Smooth muscle cell (in vitro differentiated cells): ENCODE data around the gene BICRAL. TPM values are rescaled to one million over a fixed set of nuclear protein-coding genes. Genes with fewer than 3 reads are reported as not detected.
A peak's percentile ranks its signal among the peaks of the same experiment; 100 is the strongest.
"Not testable (repeated sequence)": the region's sequence is repeated elsewhere in the genome, so short reads cannot be mapped to it uniquely, and the experiment has no call there.

Experiments used
- DNase-seq: peaks from one replicate; lab custom pipeline; 2025; ENCODE audit not compliant: unreplicated experiment; lab: John Stamatoyannopoulos, UW
- H2AFZ ChIP-seq: fragments of 200-600 bp; sonication (generic); 2 replicates; pipeline ENCODE4 v1.6.0; 2016; ENCODE audit warnings: antibody characterized with exemption, low read depth, mild to moderate bottlenecking
- H3F3A ChIP-seq: fragments of 200-600 bp; sonication (generic); 2 replicates; pipeline ENCODE4 v1.6.0; 2017; ENCODE audit warnings: antibody characterized with exemption, low read depth
- H3K27ac ChIP-seq: fragments of 200-600 bp; sonication (generic); 2 replicates; pipeline ENCODE4 v1.5.1; 2016; ENCODE audit warnings: low read depth, mild to moderate bottlenecking
- H3K27me3 ChIP-seq: fragments of 200-600 bp; sonication (generic); 2 replicates; pipeline ENCODE4 v1.6.1; 2016; ENCODE audit warnings: low read depth, mild to moderate bottlenecking
- H3K36me3 ChIP-seq: fragments of 200-600 bp; sonication (generic); 2 replicates; pipeline ENCODE4 v1.5.1; 2016; ENCODE audit warnings: low read depth
- H3K4me1 ChIP-seq: fragments of 200-600 bp; sonication (generic); 2 replicates; pipeline ENCODE4 v1.5.1; 2016; ENCODE audit warnings: low read depth
- H3K4me2 ChIP-seq: fragments of 200-600 bp; sonication (generic); 2 replicates; pipeline ENCODE4 v1.6.0; 2016; ENCODE audit warnings: mild to moderate bottlenecking
- H3K4me3 ChIP-seq: fragments of 200-600 bp; sonication (generic); 2 replicates; pipeline ENCODE4 v1.5.1; 2016; ENCODE audit warnings: mild to moderate bottlenecking
- H3K79me2 ChIP-seq: fragments of 200-600 bp; sonication (generic); 2 replicates; pipeline ENCODE4 v1.6.0; 2016; ENCODE audit warnings: low read depth, mild to moderate bottlenecking
- H3K9ac ChIP-seq: fragments of 200-600 bp; sonication (generic); 2 replicates; pipeline ENCODE4 v1.6.0; 2016; ENCODE audit warnings: low read depth
- H3K9me3 ChIP-seq: fragments of 200-600 bp; sonication (generic); replicated peaks from 2 replicates; pipeline ENCODE4 v1.5.1; 2016; ENCODE audit warnings: low read depth
- H4K20me1 ChIP-seq: fragments of 200-600 bp; sonication (generic); 2 replicates; pipeline ENCODE4 v1.6.0; 2016; ENCODE audit warnings: low read depth
- WGBS: methylation state at CpG from one replicate; pipeline ENCODE4 v1.1.7; 2016; ENCODE audit warnings: low lambda C conversion rate; 5-methylcytosine and 5-hydroxymethylcytosine counted together
- polyA plus RNA-seq: library from polyadenylated mRNA; unstranded; fragments of >200 nt; fragmentation: Nextera tagmentation; extraction: Ambion mirVana; gene quantifications from 2 replicates; pipeline ENCODE4 v1.2.1, GENCODE V29; 2016
- total RNA-seq: library from RNA; depleted of rRNA; stranded (reverse); fragments of >200 nt; gene quantifications from 2 replicates; pipeline ENCODE4 v1.2.3, GENCODE V29; 2014
- TF ChIP-seq, protein P1 (sequence below): fragments of 200-600 bp; sonication (generic); IDR thresholded peaks from 2 replicates; pipeline ENCODE4 v1.5.1; 2017; ENCODE audit warnings: borderline replicate concordance, mild to moderate bottlenecking, antibody characterized with exemption; ENCODE audit not compliant: insufficient read depth, poor library complexity, severe bottlenecking

BICRAL gene, protein sequence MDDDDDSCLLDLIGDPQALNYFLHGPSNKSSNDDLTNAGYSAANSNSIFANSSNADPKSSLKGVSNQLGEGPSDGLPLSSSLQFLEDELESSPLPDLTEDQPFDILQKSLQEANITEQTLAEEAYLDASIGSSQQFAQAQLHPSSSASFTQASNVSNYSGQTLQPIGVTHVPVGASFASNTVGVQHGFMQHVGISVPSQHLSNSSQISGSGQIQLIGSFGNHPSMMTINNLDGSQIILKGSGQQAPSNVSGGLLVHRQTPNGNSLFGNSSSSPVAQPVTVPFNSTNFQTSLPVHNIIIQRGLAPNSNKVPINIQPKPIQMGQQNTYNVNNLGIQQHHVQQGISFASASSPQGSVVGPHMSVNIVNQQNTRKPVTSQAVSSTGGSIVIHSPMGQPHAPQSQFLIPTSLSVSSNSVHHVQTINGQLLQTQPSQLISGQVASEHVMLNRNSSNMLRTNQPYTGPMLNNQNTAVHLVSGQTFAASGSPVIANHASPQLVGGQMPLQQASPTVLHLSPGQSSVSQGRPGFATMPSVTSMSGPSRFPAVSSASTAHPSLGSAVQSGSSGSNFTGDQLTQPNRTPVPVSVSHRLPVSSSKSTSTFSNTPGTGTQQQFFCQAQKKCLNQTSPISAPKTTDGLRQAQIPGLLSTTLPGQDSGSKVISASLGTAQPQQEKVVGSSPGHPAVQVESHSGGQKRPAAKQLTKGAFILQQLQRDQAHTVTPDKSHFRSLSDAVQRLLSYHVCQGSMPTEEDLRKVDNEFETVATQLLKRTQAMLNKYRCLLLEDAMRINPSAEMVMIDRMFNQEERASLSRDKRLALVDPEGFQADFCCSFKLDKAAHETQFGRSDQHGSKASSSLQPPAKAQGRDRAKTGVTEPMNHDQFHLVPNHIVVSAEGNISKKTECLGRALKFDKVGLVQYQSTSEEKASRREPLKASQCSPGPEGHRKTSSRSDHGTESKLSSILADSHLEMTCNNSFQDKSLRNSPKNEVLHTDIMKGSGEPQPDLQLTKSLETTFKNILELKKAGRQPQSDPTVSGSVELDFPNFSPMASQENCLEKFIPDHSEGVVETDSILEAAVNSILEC
- 7.2 and 7.9 TPM in 2 replicates for total RNA-seq
- 1.4 and 2.7 TPM in 2 replicates for polyA plus RNA-seq

DNA sequence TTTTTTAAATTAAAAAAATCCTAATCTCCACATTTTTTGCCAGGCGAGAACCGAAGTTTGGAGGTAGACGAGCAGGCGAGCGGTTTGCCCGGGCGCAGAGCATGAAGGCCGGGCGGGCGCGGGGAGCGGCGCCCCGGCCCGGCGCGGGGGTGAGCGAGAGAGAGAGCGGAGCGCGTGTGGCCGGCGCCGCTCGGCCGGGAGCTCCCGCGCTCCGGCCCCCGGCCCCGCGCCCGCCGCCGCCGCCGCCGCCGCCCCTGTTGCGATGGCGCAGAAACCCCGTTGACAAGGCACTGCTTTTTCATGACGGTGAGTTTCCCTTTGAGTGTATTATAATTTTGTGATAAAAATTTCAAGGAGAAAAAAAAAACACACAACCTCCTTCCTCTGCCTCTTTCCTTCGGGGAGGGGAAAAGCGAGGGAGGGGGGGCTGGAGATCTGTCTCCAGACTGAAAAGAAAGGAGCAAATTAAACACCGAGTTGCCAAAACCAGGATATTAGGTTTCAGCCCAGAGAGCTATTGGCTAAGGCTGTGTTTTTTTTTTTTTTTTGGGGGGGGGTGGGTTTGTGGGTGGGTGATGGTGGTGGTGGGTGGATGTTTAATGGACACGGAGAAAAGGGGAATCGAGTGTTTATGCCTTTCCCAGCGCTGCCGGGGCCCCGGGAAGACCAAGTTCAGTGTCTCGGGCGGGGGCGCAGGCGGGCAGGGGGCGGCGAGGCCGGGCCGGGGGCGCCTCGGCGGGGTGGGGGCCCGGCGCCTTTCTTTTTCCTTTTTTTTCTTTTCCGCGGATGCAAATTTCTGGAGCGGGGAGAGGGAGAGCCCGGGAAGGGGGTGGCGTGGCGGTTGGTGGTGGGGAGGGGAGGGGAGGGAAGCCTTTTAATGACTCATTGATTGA is at the start of gene BICRAL:
TSS of gene BICRAL (plus strand) at position 257 of the 893 bp plus-strand sequence. CDS start 39,971 bp downstream, outside the sequence.
- H3K36me3 ChIP-seq, result no peaks in the 10 kb centered on the region
- TF ChIP-seq, protein P1, sequence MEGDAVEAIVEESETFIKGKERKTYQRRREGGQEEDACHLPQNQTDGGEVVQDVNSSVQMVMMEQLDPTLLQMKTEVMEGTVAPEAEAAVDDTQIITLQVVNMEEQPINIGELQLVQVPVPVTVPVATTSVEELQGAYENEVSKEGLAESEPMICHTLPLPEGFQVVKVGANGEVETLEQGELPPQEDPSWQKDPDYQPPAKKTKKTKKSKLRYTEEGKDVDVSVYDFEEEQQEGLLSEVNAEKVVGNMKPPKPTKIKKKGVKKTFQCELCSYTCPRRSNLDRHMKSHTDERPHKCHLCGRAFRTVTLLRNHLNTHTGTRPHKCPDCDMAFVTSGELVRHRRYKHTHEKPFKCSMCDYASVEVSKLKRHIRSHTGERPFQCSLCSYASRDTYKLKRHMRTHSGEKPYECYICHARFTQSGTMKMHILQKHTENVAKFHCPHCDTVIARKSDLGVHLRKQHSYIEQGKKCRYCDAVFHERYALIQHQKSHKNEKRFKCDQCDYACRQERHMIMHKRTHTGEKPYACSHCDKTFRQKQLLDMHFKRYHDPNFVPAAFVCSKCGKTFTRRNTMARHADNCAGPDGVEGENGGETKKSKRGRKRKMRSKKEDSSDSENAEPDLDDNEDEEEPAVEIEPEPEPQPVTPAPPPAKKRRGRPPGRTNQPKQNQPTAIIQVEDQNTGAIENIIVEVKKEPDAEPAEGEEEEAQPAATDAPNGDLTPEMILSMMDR, result no peak
- H3K4me1 ChIP-seq, result peaks cover 11% of the 10 kb centered on the region
- H3K9me3 ChIP-seq, result no peaks in the 10 kb centered on the region
- no peaks in the 10 kb centered on the region for H4K20me1 ChIP-seq
- H3K4me3 ChIP-seq, result peak within 1 kb of the TSS; percentile 74
- H3K9ac ChIP-seq, result peak within 1 kb of the TSS; percentile 98
- no peaks in the 10 kb centered on the region for H3K27me3 ChIP-seq
- H3K4me2 ChIP-seq, result peak within 1 kb of the TSS; percentile 92
- H3K27ac ChIP-seq, result peak within 1 kb of the TSS; percentile 99
- under 1% methylated on average over 22 of the region's 70 CpGs for WGBS
- H3F3A ChIP-seq, result peaks cover 4% of the 10 kb centered on the region
- peak within 1 kb of the TSS; percentile 82 for H2AFZ ChIP-seq
- H3K79me2 ChIP-seq, result peaks cover 38% of the 10 kb centered on the region
- peak; percentile 29 for DNase-seq

DNA sequence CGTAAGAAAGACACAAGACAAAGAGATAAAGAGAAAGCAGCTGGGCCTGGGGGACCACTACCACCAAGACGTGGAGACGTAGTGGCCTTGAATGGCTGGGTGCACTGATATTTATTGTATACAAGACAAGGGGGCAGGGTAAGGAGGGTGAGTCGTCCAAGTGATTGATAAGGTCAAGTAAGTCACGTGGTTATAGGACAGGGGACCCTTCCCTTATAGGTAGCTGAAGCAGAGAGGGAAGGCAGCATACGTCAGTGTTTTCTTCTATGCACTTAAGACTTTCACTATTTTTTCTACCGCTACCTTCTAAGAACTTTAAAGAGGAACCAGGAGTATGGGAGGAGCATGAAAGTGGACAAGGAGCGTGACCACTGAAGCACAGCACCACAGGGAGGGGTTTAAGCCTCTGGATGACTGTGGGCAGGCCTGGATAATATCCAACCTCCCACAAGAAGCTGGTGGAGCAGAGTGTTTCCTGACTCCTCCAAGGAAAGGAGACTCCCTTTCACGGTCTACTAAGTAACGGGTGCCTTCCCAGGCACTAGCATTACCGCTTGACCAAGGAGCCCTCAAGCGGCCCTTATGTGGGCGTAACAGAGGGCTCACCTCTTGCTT is 47.9 kb upstream of the BICRAL start:
- not testable (repeated sequence) for H3K4me1 ChIP-seq, H3K9me3 ChIP-seq, H3K79me2 ChIP-seq, H3K36me3 ChIP-seq, H3F3A ChIP-seq, H3K27me3 ChIP-seq, DNase-seq, H4K20me1 ChIP-seq, H3K27ac ChIP-seq, H3K4me3 ChIP-seq, H3K9ac ChIP-seq, H2AFZ ChIP-seq
- H3K4me2 ChIP-seq, result peak overlapping the region; percentile 63
- WGBS, result 63% methylated on average over 13 of the region's 13 CpGs

DNA sequence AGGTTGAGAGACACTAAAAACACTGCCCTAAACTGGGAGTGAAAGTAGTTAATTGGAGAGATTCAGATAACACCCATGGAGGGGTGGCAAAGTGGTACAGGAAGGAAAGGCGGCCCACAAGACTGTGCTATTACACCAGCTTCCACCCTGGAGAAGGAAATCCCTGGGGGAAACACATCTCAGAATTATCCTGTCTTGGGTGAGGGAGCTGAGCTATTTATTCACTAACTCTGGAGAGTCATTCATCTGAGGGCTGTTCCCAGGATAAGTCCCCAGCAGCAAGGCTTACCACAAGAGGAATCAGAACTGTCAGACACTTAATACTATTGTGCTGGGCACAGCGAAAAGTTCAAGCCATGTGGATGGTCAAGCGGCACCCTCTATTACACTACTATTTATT is 45.9 kb upstream of the BICRAL start:
- WGBS, result 66% methylated on average over 3 of the region's 3 CpGs
- Histone ChIP-seq H3K9ac (no peak overlapping the region), H3K4me1 (no peaks in the 10 kb centered on the region), H3F3A (no peaks in the 10 kb centered on the region), H3K4me2 (no peak overlapping the region), H3K27ac (no peak overlapping the region), H2AFZ (no peak overlapping the region), H3K9me3 (no peaks in the 10 kb centered on the region), H3K79me2 (no peaks in the 10 kb centered on the region), H3K4me3 (no peak overlapping the region), H3K36me3 (no peaks in the 10 kb centered on the region), H3K27me3 (no peaks in the 10 kb centered on the region), H4K20me1 (no peaks in the 10 kb centered on the region)
- no peak for DNase-seq
- TF ChIP-seq, protein P1, result no peak
